ENCODE measurements around the gene PDE4D. TPM values are rescaled to one million over a fixed set of nuclear protein-coding genes. Genes with fewer than 3 reads are reported as not detected.

Gene PDE4D
- total and polyA plus RNA-seq, 2 of the 4 experiments (the other 2 are of a cell fraction): 1.4 to 7.9 TPM

- Histone ChIP-seq H2AK5ac (ENCODE audit: low read depth, low read length) (no peak overlapping the region), H4K20me1 (ENCODE audit: insufficient read depth, low read length) (no peaks in the 10 kb centered on the region), H3K4me3 (ENCODE audit: insufficient read depth, low read depth, low read length) (no peak overlapping the region), H2BK120ac (ENCODE audit: low read depth, low read length) (no peak overlapping the region), H3K9me3 (ENCODE audit: control insufficient read depth, insufficient read depth, low read length) (no peaks in the 10 kb centered on the region), H3K79me1 (ENCODE audit: low read depth in 1 of 2, low read length in 2 of 2) (no peaks in the 10 kb centered on the region), H3K4me2 (ENCODE audit: low read depth, low read length) (no peak overlapping the region), H3K14ac (replicated peaks; ENCODE audit: low read depth, low read length) (no peak overlapping the region), H3K9me1 (ENCODE audit: insufficient read depth, low read length) (no peaks in the 10 kb centered on the region), H3K4ac (ENCODE audit: low read depth, low read length) (no peak overlapping the region), H4K5ac (ENCODE audit: low read depth, low read length) (no peak overlapping the region), H3K27ac (ENCODE audit: insufficient read depth, low read length) (no peak overlapping the region), H3K9ac (ENCODE audit: low read depth, low read length) (no peak overlapping the region), H2BK20ac (ENCODE audit: low read depth, low read length) (no peak overlapping the region), H3K27me3 (ENCODE audit: control insufficient read depth, insufficient read depth, low read length) (no peaks in the 10 kb centered on the region), H3K23ac (ENCODE audit: low read depth, low read length) (no peak overlapping the region), H3K36me3 (ENCODE audit: control insufficient read depth, insufficient read depth, low read length) (no peaks in the 10 kb centered on the region), H2AK9ac (replicated peaks; ENCODE audit: low read depth, low read length, poor library complexity) (no peak overlapping the region), H2AFZ (replicated peaks; ENCODE audit: low read length, poor library complexity) (no peak overlapping the region), H2BK15ac (ENCODE audit: low read depth, low read length) (no peak overlapping the region), H3K18ac (ENCODE audit: low read depth, low read length) (no peak overlapping the region), H3K4me1 (ENCODE audit: control insufficient read depth, insufficient read depth, low read length) (no peaks in the 10 kb centered on the region), H2BK5ac (ENCODE audit: low read depth, low read length, poor library complexity, severe bottlenecking) (no peak overlapping the region), H4K91ac (ENCODE audit: insufficient read depth, low read depth, low read length) (no peak overlapping the region), H3K56ac (ENCODE audit: extremely low read depth, insufficient read depth, low read length) (no peak overlapping the region), H4K8ac (ENCODE audit: low read depth in 2 of 2, low read length in 2 of 2) (no peak overlapping the region)
- ChIA-PET CTCF (interaction anchor here (0.7 to 3.4 kb wide), 5 partner anchors 9 to 115 kb away, joined by 3 to 27 read pairs (median 4); no protein-coding TSS in a partner anchor), POLR2A (ENCODE audit: unreplicated experiment) (no interaction called here)
- DNase-seq: peak; percentile 30
- no TSS peak for BruUV-seq (replicated peaks)
- in situ Hi-C loops (cut with MboI; ENCODE audit: low sequenced_read_pairs): no loop called here
- intact Hi-C loops (cut with micrococcal nuclease): loop anchor here (1.0 kb wide), 1 partner anchor 113 kb away; no protein-coding TSS in a partner anchor
- ATAC-seq (ENCODE audit: low read depth): peak; percentile 61; the same call in 1 of the 2 replicates
- dilution Hi-C loops (cut with HindIII; ENCODE audit: low sequenced_read_pairs, unreplicated experiment): no loop called here
- TF ChIP-seq NFE2L2 (IDR thresholded peaks at IDR 0.05; ENCODE audit: low read depth, low read length) (no peak), RAD21 (IDR thresholded peaks at IDR 0.05; ENCODE audit: low read length) (peak; percentile 77), RFX5 (IDR thresholded peaks at IDR 0.05; ENCODE audit: low read depth, low read length) (no peak), SMC3 (IDR thresholded peaks at IDR 0.05; ENCODE audit: low read depth, low read length) (peak; percentile 78), ELK1 (IDR thresholded peaks at IDR 0.05; ENCODE audit: borderline replicate concordance, low read depth, low read length) (no peak), FOS (IDR thresholded peaks at IDR 0.05; ENCODE audit: low read depth, low read length) (no peak), CTCF (conservative IDR thresholded peaks at IDR 0.05; ENCODE audit: low read depth, low read length) (peak; percentile 66)
- WGBS, 2 experiments (ENCODE audit: extremely low coverage in 2 of 2, insufficient read length in 1 of 2): 60% methylated on average over 2 of the region's 3 CpGs; no CpG with 5 or more reads in 1 of the 2 experiments
Measured at GRCh38 chr5:59923465-59923864, 29.9 kb upstream of the PDE4D start.

Data from IMR-90 (cell line).